SK-N-DZ (cell line): ENCODE results near the gene GRIP1.
A peak's percentile ranks its signal among the peaks of the same experiment; 100 is the strongest.
"Not testable (repeated sequence)": the region's sequence is repeated elsewhere in the genome, so short reads cannot be mapped to it uniquely, and the experiment has no call there.

Experiments used
- DNase-seq: peaks from one replicate; pipeline ENCODE4 v3.0.0-alpha.2; 2015; ENCODE audit warnings: low spot score
- small RNA-seq, 2 experiments: library from RNA; depleted of rRNA; stranded (forward); fragments of <200 nt; gene quantifications; one replicate each; pipeline ENCODE3, GENCODE V24; 2014

Gene GRIP1

GRCh38 chr12:66337381-66338010, 341.4 kb downstream of the GRIP1 start:
- DNase-seq: no peak

GRCh38 chr12:66335746-66336145, 343.1 kb downstream of the GRIP1 start:
- no peak for DNase-seq

- DNase-seq: no peak
These were observed 347.1 kb downstream of the GRIP1 start for GRCh38 chr12:66331814-66332213.

DNA sequence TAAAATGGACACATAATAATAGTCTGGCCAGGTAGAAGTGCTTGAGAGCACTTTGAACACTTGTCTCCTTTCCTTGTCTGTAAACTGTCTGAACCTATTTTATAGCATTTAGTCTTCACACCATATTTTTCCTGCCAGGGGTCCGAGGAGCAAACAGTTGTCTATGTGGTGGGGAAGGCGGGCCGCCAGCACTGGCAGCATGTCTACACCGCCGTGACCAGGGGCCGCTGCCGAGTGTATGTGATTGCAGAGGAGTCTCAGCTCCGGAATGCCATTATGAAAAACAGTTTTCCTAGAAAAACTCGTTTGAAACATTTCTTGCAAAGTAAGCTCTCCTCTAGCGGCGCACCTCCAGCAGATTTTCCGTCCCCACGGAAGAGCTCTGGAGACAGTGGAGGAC, 347.9 kb downstream of the GRIP1 start:
- no peak for DNase-seq

DNA sequence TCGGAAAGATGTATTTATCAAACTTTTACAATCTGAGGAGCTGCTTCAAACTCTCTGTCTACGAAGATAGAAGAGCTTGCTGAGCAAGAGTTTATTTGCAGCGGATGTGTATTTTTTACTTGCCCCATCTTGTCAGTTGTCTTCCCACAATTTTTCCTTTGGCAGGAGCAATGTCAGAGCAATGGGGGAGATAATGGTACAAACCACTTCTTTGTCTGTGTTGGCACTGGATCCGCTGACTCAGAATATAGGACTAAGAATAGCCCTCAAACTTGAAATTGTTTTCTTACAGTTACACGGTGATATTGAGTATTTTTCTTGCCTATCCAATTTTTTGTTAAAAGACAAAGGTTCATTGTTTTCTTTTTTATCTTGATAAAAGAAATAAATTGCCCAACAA, 348.9 kb downstream of the GRIP1 start:
- no peak for DNase-seq

DNA sequence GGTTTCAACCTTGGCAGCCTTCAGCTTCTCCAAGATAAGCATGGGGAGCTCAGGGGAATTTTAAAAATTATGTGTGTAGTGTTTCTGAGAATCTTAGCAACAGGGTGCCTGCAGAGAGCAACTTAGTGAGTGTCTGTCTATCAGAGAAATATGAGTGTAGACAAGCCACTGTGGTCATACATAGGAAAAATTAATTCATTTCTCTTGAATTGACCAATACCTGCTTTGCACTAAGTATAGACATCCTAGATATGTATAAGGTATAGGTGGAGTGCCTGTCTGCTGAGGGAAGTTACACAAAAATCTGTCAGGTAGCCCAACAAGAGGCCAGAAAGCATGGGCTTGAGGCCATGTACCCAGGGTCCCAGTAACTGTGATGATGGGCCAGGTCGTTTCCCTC, 355.9 kb downstream of the GRIP1 start:
- DNase-seq: no peak

GRCh38 chr12:66321435-66321834, 357.4 kb downstream of the GRIP1 start:
- DNase-seq: no peak

- no peak for DNase-seq
These were observed 357.9 kb downstream of the GRIP1 start for GRCh38 chr12:66320996-66321395.

DNA sequence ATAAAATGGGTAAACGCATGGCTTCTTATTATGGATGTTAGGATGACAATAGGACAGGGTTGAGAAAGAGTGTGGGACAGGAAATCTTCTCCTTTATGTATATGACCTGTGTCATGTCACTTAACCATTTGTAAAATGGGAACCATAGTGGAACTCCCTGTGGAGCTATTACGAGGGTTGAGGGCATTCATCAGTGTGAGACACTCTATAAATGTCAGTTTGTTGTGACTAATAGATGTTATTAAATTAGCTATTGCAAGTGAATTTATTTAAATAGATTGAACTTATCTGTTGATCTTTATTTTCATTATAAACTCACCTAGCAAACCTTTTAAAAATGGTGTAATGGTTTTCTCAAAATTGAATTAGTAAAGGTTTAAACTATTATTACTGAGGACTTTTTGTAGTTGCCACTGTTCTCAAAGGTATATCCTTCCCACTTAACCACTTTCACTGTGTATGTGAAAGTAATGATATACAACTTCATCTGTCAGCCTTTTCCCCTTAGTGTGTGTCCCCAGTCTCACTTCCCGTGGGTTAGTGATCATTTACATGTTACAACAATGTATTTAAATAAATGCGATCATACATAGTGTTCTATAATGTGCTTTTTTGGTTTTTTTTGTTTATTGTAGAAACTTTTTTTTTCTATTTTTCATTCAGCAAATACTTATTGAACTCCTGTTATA, 359.5 kb downstream of the GRIP1 start:
- no peak for DNase-seq

DNA sequence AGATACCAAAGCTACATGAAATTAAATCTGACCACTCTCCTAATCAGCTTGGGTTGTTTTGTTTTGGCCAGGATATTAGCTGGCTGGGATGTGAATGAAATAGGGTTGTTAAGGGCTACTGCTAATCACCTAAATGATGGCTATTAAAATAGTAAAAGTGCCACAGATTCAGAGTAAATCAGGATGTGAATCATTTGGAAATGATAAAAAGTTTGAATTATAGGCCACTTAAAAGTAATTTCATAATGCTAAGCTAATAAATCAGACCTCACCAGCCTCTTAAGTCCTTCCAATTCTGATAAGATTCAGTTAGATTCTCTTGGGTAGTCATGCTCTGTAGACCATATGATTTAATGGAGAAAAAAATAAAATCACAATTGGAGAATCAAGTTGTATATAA, 364.6 kb downstream of the GRIP1 start:
- DNase-seq: no peak

DNA sequence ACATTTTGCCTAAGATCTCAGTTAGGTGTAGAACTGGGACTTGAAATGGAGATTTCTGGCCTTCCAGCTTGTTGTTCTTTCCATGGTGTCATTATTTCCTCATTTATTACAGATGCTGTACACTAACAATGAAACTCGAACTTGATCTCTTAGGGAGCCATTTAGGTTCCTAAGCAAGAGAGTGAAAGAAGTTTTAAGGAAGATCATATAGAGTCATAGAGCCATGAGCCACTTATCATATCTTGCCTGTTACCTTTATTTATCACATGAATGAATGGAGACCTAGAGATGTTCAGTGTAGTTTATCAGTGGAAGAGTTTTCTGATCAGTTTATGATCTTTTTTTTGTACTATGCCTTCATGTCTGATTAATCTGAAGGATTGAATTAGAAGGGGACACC, 366.7 kb downstream of the GRIP1 start:
- DNase-seq: no peak

DNA sequence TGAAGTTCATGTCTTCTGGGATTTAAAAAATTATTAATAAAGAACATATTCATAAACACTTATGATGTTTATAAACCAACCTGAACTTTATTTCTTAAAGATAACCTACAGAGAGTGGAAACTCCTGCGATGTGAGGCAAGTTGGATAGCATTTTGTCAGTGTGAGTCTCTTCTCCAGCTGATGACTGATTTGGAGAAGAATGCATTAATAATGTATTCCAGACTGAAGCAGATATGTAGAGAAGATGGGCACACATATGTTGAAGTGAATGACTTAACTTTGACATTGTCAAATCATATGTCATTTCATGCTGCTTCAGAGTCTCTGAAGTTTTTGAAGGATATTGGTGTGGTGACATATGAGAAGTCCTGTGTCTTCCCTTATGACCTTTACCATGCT, 369.3 kb downstream of the GRIP1 start:
- no peak for DNase-seq

DNA sequence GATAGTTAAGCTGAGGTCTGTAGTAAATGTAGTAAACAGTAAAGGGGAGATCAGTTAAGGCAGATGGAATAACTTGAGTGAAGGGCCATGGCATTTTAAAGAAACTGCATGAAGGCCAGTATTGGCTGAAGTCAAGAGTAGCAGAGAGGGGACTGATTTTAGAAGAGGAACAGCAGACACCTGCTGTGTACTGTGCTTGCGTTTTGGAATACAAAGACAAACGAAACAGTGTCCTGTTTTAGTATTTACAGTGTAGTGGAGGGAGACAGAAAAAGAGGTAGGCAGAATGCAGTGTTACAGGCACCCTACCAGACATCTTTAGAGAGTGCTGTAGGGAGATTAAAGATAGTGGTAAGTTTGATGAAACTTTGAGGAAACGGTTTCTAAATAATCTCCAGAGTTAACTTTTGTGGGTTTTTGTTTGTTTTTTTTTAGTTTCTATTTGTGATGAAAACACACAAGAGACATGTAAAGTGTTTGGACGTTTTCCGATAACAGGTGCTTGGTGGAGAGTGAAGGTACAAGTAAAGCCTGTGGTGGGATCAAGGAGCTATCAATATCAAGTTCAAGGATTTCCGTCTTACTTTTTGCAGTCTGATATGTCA, 374.5 kb downstream of the GRIP1 start:
- no peak for DNase-seq

- DNase-seq: not testable (repeated sequence)
These were observed 375.5 kb downstream of the GRIP1 start for GRCh38 chr12:66303316-66303804.

GRCh38 chr12:66302827-66303169, 376.1 kb downstream of the GRIP1 start:
- no peak for DNase-seq

GRCh38 chr12:66301944-66302826, 376.7 kb downstream of the GRIP1 start, which contains the start of gene HELB:
Gene HELB (plus strand): TSS chr12:66302493. CDS start chr12:66302604, 111 bp downstream.
- DNase-seq: peak; percentile 96

- no peak for DNase-seq
These were observed 381.0 kb downstream of the GRIP1 start for GRCh38 chr12:66297923-66298322.

Small RNAs within 50 kb of the gene (small RNA-seq; reads per million reads assigned to genes)
- gene OSBPL9P5: 0 reads per million in 2 experiments
